SK-N-SH (cell line): ENCODE measurements around the gene TMEM174. TPM values are rescaled to one million over a fixed set of nuclear protein-coding genes. Genes with fewer than 3 reads are reported as not detected.

Experiments used
- CTCF ChIA-PET: fragments of 300-600, 350-600 bp; formaldehyde crosslinking; extraction: SDS; loops from one replicate; lab custom pipeline; 2021; lab: Yijun Ruan, JAX
- POLR2A ChIA-PET: fragments of 350-600 bp; sonication (Branson Sonifier 250); formaldehyde crosslinking; extraction: SDS; loops from one replicate; lab custom pipeline; 2020; ENCODE audit warnings: antibody characterized with exemption, inconsistent platforms; lab: Yijun Ruan, JAX
- DNase-seq: peaks from one replicate; pipeline ENCODE4 v3.0.0; 2012
- H2AFZ ChIP-seq: fragments of 200-600 bp; sonication (generic); 2 replicates; pipeline ENCODE4 v1.8.1; 2016; ENCODE audit warnings: antibody characterized with exemption, mild to moderate bottlenecking, low read depth
- H3F3A ChIP-seq: fragments of 200-600 bp; sonication (generic); replicated peaks from 2 replicates; pipeline ENCODE3; 2016; ENCODE audit warnings: antibody characterized with exemption, mild to moderate bottlenecking; ENCODE audit not compliant: insufficient read depth
- H3K27ac ChIP-seq, 2 experiments: fragments of 200-500 bp in 1 of 2; fragments of 200-600 bp in 1 of 2; sonication (Bioruptor generic) in 1 of 2; sonication (generic), shearing (Covaris generic) in 1 of 2; 2 replicates each; pipeline versions ENCODE4 v1.5.1 to v1.6.1; 2014 to 2016; ENCODE audit warnings: low read depth in 2 of 2, inconsistent platforms in 1 of 2, low read length in 1 of 2, mild to moderate bottlenecking in 1 of 2, mixed read lengths in 1 of 2
- H3K27me3 ChIP-seq: fragments of 200-600 bp; sonication (generic), shearing (Covaris generic); 2 replicates; pipeline ENCODE4 v1.6.1; 2016; ENCODE audit warnings: mixed run types; ENCODE audit not compliant: insufficient read depth
- H3K36me3 ChIP-seq, 2 experiments: fragments of 200-500 bp in 1 of 2; fragments of 200-600 bp in 1 of 2; sonication (Bioruptor generic) in 1 of 2; sonication (generic) in 1 of 2; replicated peaks in 1 of 2; 2 replicates each; pipeline versions ENCODE3 to v1.5.1; 2014 to 2016; ENCODE audit warnings: low read length in 1 of 2, mild to moderate bottlenecking in 1 of 2; ENCODE audit not compliant: insufficient read depth in 2 of 2, control insufficient read depth in 1 of 2
- H3K4me1 ChIP-seq, 2 experiments: fragments of 200-500 bp in 1 of 2; fragments of 200-600 bp in 1 of 2; sonication (Bioruptor generic) in 1 of 2; sonication (generic), shearing (Covaris generic) in 1 of 2; 2 replicates each; pipeline versions ENCODE4 v1.5.1 to v1.6.1; 2014 to 2016; ENCODE audit warnings: low read depth in 1 of 2, low read length in 1 of 2, mixed run types in 1 of 2; ENCODE audit not compliant: insufficient read depth in 2 of 2, control insufficient read depth in 1 of 2
- H3K4me2 ChIP-seq: fragments of 200-600 bp; sonication (generic), shearing (Covaris generic); 2 replicates; pipeline ENCODE4 v1.6.1; 2017; ENCODE audit warnings: mixed run types
- H3K4me3 ChIP-seq, 2 experiments: fragments of 200-500 bp in 1 of 2; fragments of 200-600 bp in 1 of 2; sonication (Bioruptor generic) in 1 of 2; sonication (generic), shearing (Covaris generic) in 1 of 2; 2 replicates each; pipeline versions ENCODE4 v1.5.1 to v1.8.1; 2014 to 2016; ENCODE audit warnings: low read depth in 2 of 2, inconsistent platforms in 1 of 2, low read length in 1 of 2, mild to moderate bottlenecking in 1 of 2, mixed read lengths in 1 of 2, moderate library complexity in 1 of 2
- H3K79me2 ChIP-seq: fragments of 200-600 bp; sonication (generic); 2 replicates; pipeline ENCODE4 v1.8.1; 2017; ENCODE audit warnings: mild to moderate bottlenecking; ENCODE audit not compliant: insufficient read depth
- H3K9ac ChIP-seq: fragments of 200-600 bp; sonication (generic); 2 replicates; pipeline ENCODE4 v1.6.1; 2017; ENCODE audit warnings: mixed run types
- H3K9me2 ChIP-seq: fragments of 200-600 bp; sonication (generic); 2 replicates; pipeline ENCODE4 v1.6.1; 2017; ENCODE audit warnings: mixed run types
- H3K9me3 ChIP-seq: fragments of 200-600 bp; sonication (generic); 2 replicates; pipeline ENCODE4 v1.6.1; 2017; ENCODE audit warnings: mixed run types, mild to moderate bottlenecking, moderate library complexity
- H4K20me1 ChIP-seq: fragments of 200-600 bp; sonication (generic); 2 replicates; pipeline ENCODE4 v1.6.1; 2017; ENCODE audit warnings: mild to moderate bottlenecking, mixed run types; ENCODE audit not compliant: insufficient read depth
- CHD2 ChIP-seq: fragments of 150-350 bp; IDR thresholded peaks from 2 replicates; pipeline ENCODE4 v1.6.1; 2018; ENCODE audit warnings: low read length; ENCODE audit not compliant: partially characterized antibody
- ELF1 ChIP-seq: IDR thresholded peaks from 2 replicates; pipeline ENCODE4 v1.4.0; 2012
- EP300 ChIP-seq, 2 experiments: IDR thresholded peaks; 2 replicates each; pipeline versions ENCODE4 v1.4.0 to v1.6.1; 2012; ENCODE audit warnings: borderline replicate concordance in 1 of 2, low read depth in 1 of 2, low read length in 1 of 2
- FOXM1 ChIP-seq: IDR thresholded peaks from 2 replicates; pipeline ENCODE4 v1.4.0; 2012; ENCODE audit warnings: low read depth, mild to moderate bottlenecking
- JUND ChIP-seq: IDR thresholded peaks from 2 replicates; pipeline ENCODE4 v1.4.0; 2012
- MEF2A ChIP-seq: IDR thresholded peaks from 2 replicates; pipeline ENCODE4 v1.4.0; 2012; ENCODE audit warnings: low read depth, borderline replicate concordance
- MXI1 ChIP-seq: IDR thresholded peaks from 2 replicates; pipeline ENCODE4 v1.6.1; 2012; ENCODE audit warnings: mild to moderate bottlenecking, low read depth, low read length, improper control_type of control experiment
- NRF1 ChIP-seq: IDR thresholded peaks from 2 replicates; pipeline ENCODE4 v1.6.1; 2012; ENCODE audit warnings: low read depth, mild to moderate bottlenecking, low read length
- POLR2AphosphoS5 ChIP-seq: IDR thresholded peaks from 2 replicates; pipeline ENCODE4 v1.6.1; 2012; ENCODE audit warnings: low read depth, low read length
- RAD21 ChIP-seq: IDR thresholded peaks from 2 replicates; pipeline ENCODE4 v1.6.1; 2012; ENCODE audit warnings: mild to moderate bottlenecking, low read length
- RCOR1 ChIP-seq: fragments of 150-350 bp; IDR thresholded peaks from 2 replicates; pipeline ENCODE4 v1.6.1; 2017; ENCODE audit warnings: antibody characterized with exemption, low read length
- RFX5 ChIP-seq: IDR thresholded peaks from 2 replicates; pipeline ENCODE4 v1.6.1; 2012; ENCODE audit warnings: mild to moderate bottlenecking, improper control_type of control experiment, low read length
- TAF1 ChIP-seq: IDR thresholded peaks from 2 replicates; pipeline ENCODE4 v1.6.1; 2012; ENCODE audit warnings: low read depth, mild to moderate bottlenecking, low read length, moderate library complexity, borderline replicate concordance
- TCF12 ChIP-seq: IDR thresholded peaks from 2 replicates; pipeline ENCODE4 v1.4.0; 2012
- TEAD4 ChIP-seq: IDR thresholded peaks from 2 replicates; pipeline ENCODE4 v1.4.0; 2012; ENCODE audit warnings: mild to moderate bottlenecking, borderline replicate concordance; ENCODE audit not compliant: insufficient read depth
- polyA plus RNA-seq, 3 experiments: library from polyadenylated mRNA; depleted of rRNA; stranded (reverse); fragments of >200 nt; gene quantifications; 2 replicates each; pipeline ENCODE4 v1.2.3, GENCODE V29; 2012
- TF ChIP-seq, protein P1 (sequence below): fragments of 200-600 bp; sonication (generic); IDR thresholded peaks from 2 replicates; pipeline ENCODE4 v1.6.1; 2017; ENCODE audit warnings: antibody characterized with exemption, mild to moderate bottlenecking, moderate library complexity
- TF ChIP-seq, protein P2 (sequence below): IDR thresholded peaks from 2 replicates; pipeline ENCODE4; 2012
- TF ChIP-seq, protein P3 (sequence below): IDR thresholded peaks from 2 replicates; pipeline ENCODE4 v1.4.0; 2012; ENCODE audit warnings: low read depth
- TF ChIP-seq, protein P4 (sequence below): IDR thresholded peaks from 2 replicates; pipeline ENCODE4 v1.6.1; 2012; ENCODE audit warnings: mild to moderate bottlenecking, low read depth, low read length, moderate library complexity

The TMEM174 gene
- polyA plus RNA-seq, 1 of the 3 experiments (the other 2 are of a cell fraction): not detected

DNA sequence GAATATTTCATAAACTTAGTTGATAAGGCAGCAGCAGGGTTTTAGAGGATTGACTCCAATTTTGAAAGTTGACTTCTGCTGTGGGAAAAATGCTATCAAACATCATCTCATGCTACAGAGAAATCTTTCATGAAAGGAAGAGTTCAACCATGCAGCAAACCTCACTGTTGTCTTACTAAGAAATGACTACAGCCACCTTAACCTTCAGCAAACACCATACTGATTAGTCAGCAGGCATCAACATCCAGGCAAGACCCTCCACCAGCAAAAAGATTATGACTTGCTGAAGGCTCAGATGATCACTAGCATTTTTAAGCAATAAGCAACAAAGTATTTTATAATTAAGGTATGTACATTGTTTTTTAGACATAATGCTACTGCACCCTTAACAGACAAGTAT lies 7.6 kb downstream of the TMEM174 start:
- Histone ChIP-seq H3K27ac (no peak overlapping the region), H4K20me1 (no peaks in the 10 kb centered on the region), H3K4me1 (no peaks in the 10 kb centered on the region; a peak in 1 of 4 replicates), H2AFZ (no peak overlapping the region), H3K4me2 (no peak overlapping the region), H3K27me3 (no peaks in the 10 kb centered on the region), H3K9me2 (no peaks in the 10 kb centered on the region), H3K79me2 (no peaks in the 10 kb centered on the region), H3K4me3 (no peak overlapping the region)
- POLR2A ChIA-PET: no interaction called here
- TF ChIP-seq MXI1 (no peak), TCF12 (no peak), TEAD4 (no peak), RFX5 (no peak), RCOR1 (no peak), JUND (no peak), EP300 (IDR thresholded peaks at IDR 0.05; ENCODE audit: borderline replicate concordance in 1 of 2, low read depth in 1 of 2, low read length in 1 of 2) (no peak), ELF1 (no peak), RAD21 (no peak), POLR2AphosphoS5 (no peak), TAF1 (no peak), CHD2 (no peak), MEF2A (no peak), FOXM1 (no peak), NRF1 (no peak)
- TF ChIP-seq, protein P1, sequence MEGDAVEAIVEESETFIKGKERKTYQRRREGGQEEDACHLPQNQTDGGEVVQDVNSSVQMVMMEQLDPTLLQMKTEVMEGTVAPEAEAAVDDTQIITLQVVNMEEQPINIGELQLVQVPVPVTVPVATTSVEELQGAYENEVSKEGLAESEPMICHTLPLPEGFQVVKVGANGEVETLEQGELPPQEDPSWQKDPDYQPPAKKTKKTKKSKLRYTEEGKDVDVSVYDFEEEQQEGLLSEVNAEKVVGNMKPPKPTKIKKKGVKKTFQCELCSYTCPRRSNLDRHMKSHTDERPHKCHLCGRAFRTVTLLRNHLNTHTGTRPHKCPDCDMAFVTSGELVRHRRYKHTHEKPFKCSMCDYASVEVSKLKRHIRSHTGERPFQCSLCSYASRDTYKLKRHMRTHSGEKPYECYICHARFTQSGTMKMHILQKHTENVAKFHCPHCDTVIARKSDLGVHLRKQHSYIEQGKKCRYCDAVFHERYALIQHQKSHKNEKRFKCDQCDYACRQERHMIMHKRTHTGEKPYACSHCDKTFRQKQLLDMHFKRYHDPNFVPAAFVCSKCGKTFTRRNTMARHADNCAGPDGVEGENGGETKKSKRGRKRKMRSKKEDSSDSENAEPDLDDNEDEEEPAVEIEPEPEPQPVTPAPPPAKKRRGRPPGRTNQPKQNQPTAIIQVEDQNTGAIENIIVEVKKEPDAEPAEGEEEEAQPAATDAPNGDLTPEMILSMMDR: no peak
- TF ChIP-seq, protein P2, sequence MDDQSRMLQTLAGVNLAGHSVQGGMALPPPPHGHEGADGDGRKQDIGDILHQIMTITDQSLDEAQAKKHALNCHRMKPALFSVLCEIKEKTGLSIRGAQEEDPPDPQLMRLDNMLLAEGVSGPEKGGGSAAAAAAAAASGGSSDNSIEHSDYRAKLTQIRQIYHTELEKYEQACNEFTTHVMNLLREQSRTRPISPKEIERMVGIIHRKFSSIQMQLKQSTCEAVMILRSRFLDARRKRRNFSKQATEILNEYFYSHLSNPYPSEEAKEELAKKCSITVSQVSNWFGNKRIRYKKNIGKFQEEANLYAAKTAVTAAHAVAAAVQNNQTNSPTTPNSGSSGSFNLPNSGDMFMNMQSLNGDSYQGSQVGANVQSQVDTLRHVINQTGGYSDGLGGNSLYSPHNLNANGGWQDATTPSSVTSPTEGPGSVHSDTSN: no peak
- TF ChIP-seq, protein P3, sequence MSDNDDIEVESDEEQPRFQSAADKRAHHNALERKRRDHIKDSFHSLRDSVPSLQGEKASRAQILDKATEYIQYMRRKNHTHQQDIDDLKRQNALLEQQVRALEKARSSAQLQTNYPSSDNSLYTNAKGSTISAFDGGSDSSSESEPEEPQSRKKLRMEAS: no peak
- TF ChIP-seq, all 33 proteins: peak for 0
- Histone ChIP-seq H3K9ac (no peak overlapping the region), H3K9me3 (peaks cover 5% of the 10 kb centered on the region; the same call in 1 of the 2 replicates), H3F3A (no peaks in the 10 kb centered on the region), H3K36me3 (no peaks in the 10 kb centered on the region)
- no peak for DNase-seq
- CTCF ChIA-PET: no interaction called here

DNA sequence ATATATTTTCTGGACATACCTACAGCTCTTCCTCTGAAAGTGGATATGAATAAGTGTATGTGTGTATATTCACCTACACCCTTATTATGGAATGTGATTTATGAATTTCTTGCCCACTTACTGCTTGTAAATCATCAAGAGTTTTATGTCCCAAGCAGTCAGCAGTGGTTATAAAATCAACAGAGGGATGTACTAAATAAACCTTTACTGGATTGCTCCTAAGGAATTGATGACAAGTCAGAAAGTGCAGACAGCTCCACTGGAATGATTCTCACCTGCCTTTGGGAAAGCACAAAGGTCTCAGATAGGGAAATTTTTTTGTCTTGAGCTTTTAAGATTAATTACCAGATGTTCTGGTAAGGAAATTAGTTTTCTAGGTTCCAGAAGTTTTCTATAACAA lies 9.3 kb downstream of the TMEM174 start:
- ChIA-PET CTCF (interaction anchor here (0.8 to 1.5 kb wide), 3 partner anchors 12 to 226 kb away, joined by 3 to 7 read pairs (median 4); partner anchors contain the start of gene FCHO2), POLR2A (no interaction called here)
- no peak for DNase-seq

More for the DNA sequence above, 9.3 kb downstream of the TMEM174 start:
- Histone ChIP-seq H3K4me2 (no peak overlapping the region), H4K20me1 (no peaks in the 10 kb centered on the region), H3K9me2 (no peaks in the 10 kb centered on the region), H3F3A (no peaks in the 10 kb centered on the region), H3K9me3 (peaks cover 5% of the 10 kb centered on the region; the same call in 1 of the 2 replicates), H3K4me3 (no peak overlapping the region), H3K27me3 (no peaks in the 10 kb centered on the region), H3K36me3 (no peaks in the 10 kb centered on the region), H3K9ac (no peak overlapping the region), H2AFZ (no peak overlapping the region), H3K79me2 (no peaks in the 10 kb centered on the region), H3K27ac (no peak overlapping the region), H3K4me1 (no peaks in the 10 kb centered on the region; a peak in 1 of 4 replicates)
- TF ChIP-seq, protein P4, sequence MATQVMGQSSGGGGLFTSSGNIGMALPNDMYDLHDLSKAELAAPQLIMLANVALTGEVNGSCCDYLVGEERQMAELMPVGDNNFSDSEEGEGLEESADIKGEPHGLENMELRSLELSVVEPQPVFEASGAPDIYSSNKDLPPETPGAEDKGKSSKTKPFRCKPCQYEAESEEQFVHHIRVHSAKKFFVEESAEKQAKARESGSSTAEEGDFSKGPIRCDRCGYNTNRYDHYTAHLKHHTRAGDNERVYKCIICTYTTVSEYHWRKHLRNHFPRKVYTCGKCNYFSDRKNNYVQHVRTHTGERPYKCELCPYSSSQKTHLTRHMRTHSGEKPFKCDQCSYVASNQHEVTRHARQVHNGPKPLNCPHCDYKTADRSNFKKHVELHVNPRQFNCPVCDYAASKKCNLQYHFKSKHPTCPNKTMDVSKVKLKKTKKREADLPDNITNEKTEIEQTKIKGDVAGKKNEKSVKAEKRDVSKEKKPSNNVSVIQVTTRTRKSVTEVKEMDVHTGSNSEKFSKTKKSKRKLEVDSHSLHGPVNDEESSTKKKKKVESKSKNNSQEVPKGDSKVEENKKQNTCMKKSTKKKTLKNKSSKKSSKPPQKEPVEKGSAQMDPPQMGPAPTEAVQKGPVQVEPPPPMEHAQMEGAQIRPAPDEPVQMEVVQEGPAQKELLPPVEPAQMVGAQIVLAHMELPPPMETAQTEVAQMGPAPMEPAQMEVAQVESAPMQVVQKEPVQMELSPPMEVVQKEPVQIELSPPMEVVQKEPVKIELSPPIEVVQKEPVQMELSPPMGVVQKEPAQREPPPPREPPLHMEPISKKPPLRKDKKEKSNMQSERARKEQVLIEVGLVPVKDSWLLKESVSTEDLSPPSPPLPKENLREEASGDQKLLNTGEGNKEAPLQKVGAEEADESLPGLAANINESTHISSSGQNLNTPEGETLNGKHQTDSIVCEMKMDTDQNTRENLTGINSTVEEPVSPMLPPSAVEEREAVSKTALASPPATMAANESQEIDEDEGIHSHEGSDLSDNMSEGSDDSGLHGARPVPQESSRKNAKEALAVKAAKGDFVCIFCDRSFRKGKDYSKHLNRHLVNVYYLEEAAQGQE: no peak
- TF ChIP-seq, protein P3: no peak
- no peak for TF ChIP-seq ELF1
